T-cell (primary cell): ENCODE results near the gene LRRC3C. TPM values are rescaled to one million over a fixed set of nuclear protein-coding genes. Genes with fewer than 3 reads are reported as not detected.

Source experiments
- ATAC-seq, 4 experiments: fragments of 200-7000 bp in 3 of 4; fragments of 150-1000 bp in 1 of 4; cut with Tn5 transposase; replicated peaks in 1 of 4; 1 replicate in 3 of 4; 2 replicates in 1 of 4; pipeline ENCODE4 v1.10.0; 2021; ENCODE audit warnings: moderate library complexity in 3 of 4, mild to moderate bottlenecking in 2 of 4, moderate number of reproducible peaks in 1 of 4
- CTCF ChIA-PET, 2 donors: fragments of 300-600 bp; sonication (Branson Sonifier 250); formaldehyde crosslinking; loops; one replicate each; lab custom pipeline; 2022; ENCODE audit warnings: antibody characterized with exemption in 2 of 2; lab: Charles Lee
- POLR2A ChIA-PET, 2 donors: fragments of 300-600 bp; sonication (Branson Sonifier 250); formaldehyde crosslinking; loops; one replicate each; lab custom pipeline; 2022; ENCODE audit warnings: antibody characterized with exemption in 2 of 2; lab: Charles Lee
- DNase-seq, 35 experiments: peaks; one replicate each; pipeline versions ENCODE4 v3.0.0 to v3.0.0-alpha.2; 2013 to 2023
- H3K27ac ChIP-seq: one replicate; pipeline ENCODE4 v1.5.1; 2013; ENCODE audit warnings: low read length
- H3K27me3 ChIP-seq, 2 experiments: replicated peaks in 1 of 2; 1 replicate in 1 of 2; 2 replicates in 1 of 2; pipeline versions ENCODE4 v1.6.1 to v1.7.0; 2013; ENCODE audit warnings: low read length in 1 of 2, mixed read lengths in 1 of 2; ENCODE audit not compliant: control insufficient read depth in 2 of 2, insufficient read depth in 2 of 2; ENCODE audit errors: extremely low read depth in 1 of 2
- H3K36me3 ChIP-seq, 2 donors: 1 replicate in 1 of 2; 2 replicates in 1 of 2; pipeline versions ENCODE4 v1.6.1 to v1.7.0; 2013; ENCODE audit warnings: low read length in 1 of 2; ENCODE audit not compliant: control insufficient read depth in 2 of 2, insufficient read depth in 1 of 2; ENCODE audit errors: extremely low read depth in 1 of 2
- H3K4me1 ChIP-seq, 2 experiments: 1 replicate in 1 of 2; 2 replicates in 1 of 2; pipeline versions ENCODE4 v1.6.1 to v1.7.0; 2013; ENCODE audit warnings: low read length in 2 of 2, mixed read lengths in 1 of 2; ENCODE audit not compliant: insufficient read depth in 2 of 2, control insufficient read depth in 1 of 2; ENCODE audit errors: extremely low read depth in 1 of 2
- H3K4me3 ChIP-seq, 2 donors: 1 replicate in 1 of 2; 2 replicates in 1 of 2; pipeline versions ENCODE4 v1.5.1 to v1.7.0; 2013; ENCODE audit warnings: mild to moderate bottlenecking in 2 of 2, low read length in 1 of 2, moderate library complexity in 1 of 2; ENCODE audit not compliant: control insufficient read depth in 1 of 2; ENCODE audit errors: extremely low read depth in 1 of 2
- H3K9me3 ChIP-seq: 2 replicates; pipeline ENCODE4 v1.7.0; 2013
- H3K27ac Mint-ChIP-seq, 2 donors: one replicate each; pipeline ENCODE4 v1.8.0; 2020 to 2021; ENCODE audit warnings: mild to moderate bottlenecking in 2 of 2, mixed read lengths in 2 of 2
- H3K27me3 Mint-ChIP-seq, 2 donors: one replicate each; pipeline ENCODE4 v1.8.0; 2021 to 2022; ENCODE audit warnings: mixed read lengths in 2 of 2
- H3K36me3 Mint-ChIP-seq: one replicate; pipeline ENCODE4 v1.8.0; 2021; ENCODE audit warnings: mixed read lengths
- H3K4me1 Mint-ChIP-seq, 3 donors: one replicate each; pipeline ENCODE4 v1.8.0; 2020 to 2022; ENCODE audit warnings: mixed read lengths in 3 of 3, mild to moderate bottlenecking in 1 of 3
- H3K4me3 Mint-ChIP-seq, 3 donors: one replicate each; pipeline ENCODE4 v1.8.0; 2020 to 2022; ENCODE audit warnings: mild to moderate bottlenecking in 3 of 3, mixed read lengths in 3 of 3, moderate library complexity in 3 of 3
- H3K9me3 Mint-ChIP-seq, 3 donors: one replicate each; pipeline ENCODE4 v1.8.0; 2020 to 2022; ENCODE audit warnings: mixed read lengths in 3 of 3
- WGBS: methylation state at CpG from one replicate; pipeline ENCODE4 v1.1.5; 2013; ENCODE audit warnings: missing lambda C conversion rate; ENCODE audit not compliant: insufficient coverage; 5-methylcytosine and 5-hydroxymethylcytosine counted together
- total RNA-seq, 35 experiments: library from RNA in 6 of 35; stranded (reverse) in 6 of 35; fragments of 120-200 nt in 1 of 35; gene quantifications; one replicate each; pipeline versions ENCODE4 v1.2.1 to v1.2.4 and lab custom pipeline; 2013 to 2026

The LRRC3C gene
- total RNA-seq, 5 donors from 2014 or later (not counting 1 experiment from before 2014, with no cell fraction given): not detected

GRCh38 chr17:39975801-39976200 lies 48.3 kb downstream of the LRRC3C start:
- CTCF ChIA-PET: interaction anchor here in 1 of 2 donors (1.7 kb wide), 1 partner anchor 19 kb away, joined by 5 read pairs; no protein-coding TSS in a partner anchor
- no peak overlapping the region for H3K4me3 Mint-ChIP-seq
- WGBS: no CpG with 5 or more reads among the region's 4 CpGs
- peaks cover 0 to 13% of the 10 kb centered on the region in 2 experiments for H3K27me3 ChIP-seq
- POLR2A ChIA-PET: interaction anchor here (0.7 kb wide), 3 partner anchors 29 to 275 kb away, joined by 3 to 6 read pairs (median 4); no protein-coding TSS in a partner anchor
- no peaks in the 10 kb centered on the region for H3K36me3 Mint-ChIP-seq
- H3K9me3 Mint-ChIP-seq: no peaks in the 10 kb centered on the region
- no peak overlapping the region for H3K4me3 ChIP-seq
- H3K27ac ChIP-seq: no peak overlapping the region
- ATAC-seq: no peak
- H3K9me3 ChIP-seq: no peaks in the 10 kb centered on the region
- no peaks in the 10 kb centered on the region for H3K36me3 ChIP-seq
- no peak overlapping the region for H3K27ac Mint-ChIP-seq
- DNase-seq: no peak
- H3K4me1 ChIP-seq: peaks cover 2 to 7% of the 10 kb centered on the region in 2 experiments
- peaks cover 15% of the 10 kb centered on the region in 2 donors for H3K27me3 Mint-ChIP-seq
- peaks cover 9 to 14% (median 13%) of the 10 kb centered on the region in 3 donors for H3K4me1 Mint-ChIP-seq

GRCh38 chr17:39979016-39979670 lies 51.6 kb downstream of the LRRC3C start:
- no peak for DNase-seq
- peaks cover under 1 to 2% of the 10 kb centered on the region in 2 donors for H3K27me3 Mint-ChIP-seq
- no peak overlapping the region for H3K27ac ChIP-seq
- H3K4me3 ChIP-seq: no peak overlapping the region
- H3K27me3 ChIP-seq: peaks cover 0 to 10% of the 10 kb centered on the region in 2 experiments
- H3K4me1 Mint-ChIP-seq: peaks cover 33 to 37% (median 36%) of the 10 kb centered on the region in 3 donors
- H3K4me3 Mint-ChIP-seq: peak overlapping the region; percentile 11 to 91 (median 54)
- ChIA-PET POLR2A (interaction anchor here in 1 of 2 donors (0.7 kb wide), 1 partner anchor 361 kb away, joined by 4 read pairs; no protein-coding TSS in a partner anchor), CTCF (interaction anchor here (0.6 to 2.0 kb wide), 11 partner anchors 10 to 919 kb away, joined by 3 to 18 read pairs (median 3); partner anchors contain the start of gene WIPF2 (in 1 of the 2))
- H3K36me3 ChIP-seq: peaks cover 0 to 5% of the 10 kb centered on the region in 2 donors
- H3K9me3 Mint-ChIP-seq: no peaks in the 10 kb centered on the region
- H3K4me1 ChIP-seq: peaks cover 13 to 20% of the 10 kb centered on the region in 2 experiments
- WGBS: no CpG with 5 or more reads among the region's 5 CpGs
- ATAC-seq: no peak
- peak overlapping the region; percentile 36 to 65 for H3K27ac Mint-ChIP-seq
- H3K36me3 Mint-ChIP-seq: peaks cover under 1% of the 10 kb centered on the region
- no peaks in the 10 kb centered on the region for H3K9me3 ChIP-seq

GRCh38 chr17:39979893-39980350 lies 52.4 kb downstream of the LRRC3C start:
- ChIA-PET POLR2A (interaction anchor here (0.5 to 0.7 kb wide), 2 partner anchors 26 to 180 kb away, joined by 4 to 5 read pairs; no protein-coding TSS in a partner anchor), CTCF (interaction anchor here (0.6 to 3.4 kb wide), 16 partner anchors 11 to 518 kb away, joined by 3 to 29 read pairs (median 4); partner anchors contain the start of genes MED24 (in 1 of the 2) and WIPF2 (in 1 of the 2))
- Mint-ChIP-seq H3K4me1 (peaks cover 39 to 40% (median 40%) of the 10 kb centered on the region in 3 donors), H3K27me3 (no peaks in the 10 kb centered on the region), H3K9me3 (no peaks in the 10 kb centered on the region), H3K36me3 (peaks cover 6% of the 10 kb centered on the region), H3K4me3 (peak overlapping the region; percentile 88 to 93 (median 91)), H3K27ac (peak overlapping the region; percentile 93 to 97)
- Histone ChIP-seq H3K9me3 (no peaks in the 10 kb centered on the region), H3K27me3 (peaks cover 0 to 7% of the 10 kb centered on the region in 2 experiments), H3K27ac (peak overlapping the region; percentile 85), H3K4me3 (peak overlapping the region; percentile 62 to 96), H3K36me3 (peaks cover 0 to 13% of the 10 kb centered on the region in 2 donors), H3K4me1 (peaks cover 13 to 20% of the 10 kb centered on the region in 2 experiments)
- DNase-seq (peak in 3 of 35 experiments; percentile 5 to 27 (median 7)), ATAC-seq (peak; percentile 5 to 21 (median 10))
- WGBS: 0% methylated on average over 6 of the region's 10 CpGs

GRCh38 chr17:39980351-39981206 lies 53.0 kb downstream of the LRRC3C start, which contains the start of gene PSMD3:
Gene PSMD3, plus strand, starts transcription at chr17:39980807. Its CDS starts 164 bp downstream, at chr17:39980971.
- ATAC-seq (peak; percentile 93 to 94 (median 94)), DNase-seq (peak; percentile 94 to 100 (median 98))
- CTCF ChIA-PET: interaction anchor here (0.6 to 3.4 kb wide), 15 partner anchors 11 to 497 kb away, joined by 3 to 29 read pairs (median 4); partner anchors contain the start of gene MED24 (in 1 of the 2)
- Mint-ChIP-seq H3K36me3 (peaks cover 12% of the 10 kb centered on the region), H3K9me3 (no peaks in the 10 kb centered on the region), H3K27me3 (no peaks in the 10 kb centered on the region), H3K4me3 (peak within 1 kb of the TSS; percentile 88 to 93 (median 91)), H3K27ac (peak within 1 kb of the TSS; percentile 93 to 97), H3K4me1 (peaks cover 39 to 44% (median 43%) of the 10 kb centered on the region in 3 donors)
- Histone ChIP-seq H3K4me1 (peaks cover 13 to 20% of the 10 kb centered on the region in 2 experiments), H3K9me3 (no peaks in the 10 kb centered on the region), H3K27me3 (peaks cover 0 to 7% of the 10 kb centered on the region in 2 experiments), H3K4me3 (peak within 1 kb of the TSS; percentile 85 to 96), H3K27ac (peak within 1 kb of the TSS; percentile 94), H3K36me3 (peaks cover 0 to 20% of the 10 kb centered on the region in 2 donors)
- POLR2A ChIA-PET: interaction anchor here (0.5 to 0.7 kb wide), 3 partner anchors 27 to 331 kb away, joined by 4 to 5 read pairs (median 4); no protein-coding TSS in a partner anchor
- under 1% methylated on average over 82 of the region's 84 CpGs for WGBS

GRCh38 chr17:39981207-39981741 lies 53.7 kb downstream of the LRRC3C start:
- Histone ChIP-seq H3K4me1 (peaks cover 13 to 20% of the 10 kb centered on the region in 2 experiments), H3K4me3 (peak overlapping the region; percentile 85 to 96), H3K27ac (peak overlapping the region; percentile 94), H3K27me3 (peaks cover 0 to 7% of the 10 kb centered on the region in 2 experiments), H3K36me3 (peaks cover 2 to 27% of the 10 kb centered on the region in 2 donors), H3K9me3 (no peaks in the 10 kb centered on the region)
- no peak for ATAC-seq
- Mint-ChIP-seq H3K36me3 (peaks cover 19% of the 10 kb centered on the region), H3K27ac (peak overlapping the region; percentile 93 to 97), H3K27me3 (no peaks in the 10 kb centered on the region), H3K4me3 (peak overlapping the region; percentile 88 to 93 (median 91)), H3K4me1 (peaks cover 39 to 46% (median 44%) of the 10 kb centered on the region in 3 donors), H3K9me3 (no peaks in the 10 kb centered on the region)
- 1% methylated on average over 10 of the region's 15 CpGs for WGBS
- ChIA-PET POLR2A (interaction anchor here in 1 of 2 donors (0.6 kb wide), 1 partner anchor 330 kb away, joined by 4 read pairs; no protein-coding TSS in a partner anchor), CTCF (interaction anchor here in 1 of 2 donors (0.6 to 3.4 kb wide), 13 partner anchors 23 to 497 kb away, joined by 3 to 29 read pairs (median 4); partner anchors contain the start of gene MED24)
- no peak for DNase-seq
